Mesenchymal stem cell (in vitro differentiated cells and primary cell): ENCODE measurements around the gene C18orf32.

ENCODE experiments used
- DNase-seq: peaks from one replicate; pipeline ENCODE4 v3.0.0-alpha.2; 2013
- H2AFZ ChIP-seq: one replicate; pipeline ENCODE4 v1.6.1; 2013; ENCODE audit warnings: low read depth, mild to moderate bottlenecking, control low read depth, inconsistent platforms, low read length, moderate library complexity
- H2AK5ac ChIP-seq: 2 replicates; pipeline ENCODE4 v1.6.1; 2013; ENCODE audit warnings: low read length, moderate library complexity, mild to moderate bottlenecking, inconsistent platforms; ENCODE audit not compliant: severe bottlenecking
- H2BK120ac ChIP-seq: one replicate; pipeline ENCODE4 v1.6.1; 2013; ENCODE audit warnings: low read depth, mild to moderate bottlenecking, inconsistent platforms, low read length, moderate library complexity
- H2BK12ac ChIP-seq, 2 experiments: one replicate each; pipeline ENCODE4 v1.6.1; 2013; ENCODE audit warnings: inconsistent platforms in 2 of 2, low read length in 2 of 2, mild to moderate bottlenecking in 2 of 2, moderate library complexity in 2 of 2, control low read depth in 1 of 2
- H2BK15ac ChIP-seq: one replicate; pipeline ENCODE4 v1.6.1; 2013; ENCODE audit warnings: mild to moderate bottlenecking, low read depth, inconsistent platforms; ENCODE audit not compliant: poor library complexity, severe bottlenecking
- H2BK5ac ChIP-seq: 2 replicates; pipeline ENCODE4 v1.6.1; 2013; ENCODE audit warnings: low read depth, mild to moderate bottlenecking, low read length, control low read depth, inconsistent platforms; ENCODE audit not compliant: poor library complexity, severe bottlenecking
- H3K14ac ChIP-seq, 2 experiments: one replicate each; pipeline ENCODE4 v1.6.1; 2013; ENCODE audit warnings: inconsistent platforms in 2 of 2, low read length in 2 of 2, control low read depth in 1 of 2, mild to moderate bottlenecking in 1 of 2, moderate library complexity in 1 of 2
- H3K18ac ChIP-seq, 2 experiments: one replicate each; pipeline ENCODE4 v1.6.1; 2013; ENCODE audit warnings: inconsistent platforms in 2 of 2, low read length in 2 of 2, control low read depth in 1 of 2, low read depth in 1 of 2, mild to moderate bottlenecking in 1 of 2
- H3K23ac ChIP-seq, 2 experiments: one replicate each; pipeline ENCODE4 v1.6.1; 2013; ENCODE audit warnings: inconsistent platforms in 2 of 2, low read length in 2 of 2, mild to moderate bottlenecking in 2 of 2, moderate library complexity in 2 of 2, control low read depth in 1 of 2
- H3K27ac ChIP-seq: 2 replicates; pipeline ENCODE4 v1.5.1; 2013; ENCODE audit warnings: mild to moderate bottlenecking, moderate library complexity, low read length, control low read depth, inconsistent platforms; ENCODE audit not compliant: poor library complexity, severe bottlenecking
- H3K27me3 ChIP-seq, 2 experiments: 2 replicates each; pipeline versions ENCODE4 v1.6.1 to v1.7.0; 2013; ENCODE audit warnings: low read length in 2 of 2, mild to moderate bottlenecking in 2 of 2, moderate library complexity in 2 of 2, control low read depth in 1 of 2, inconsistent platforms in 1 of 2; ENCODE audit not compliant: control insufficient read depth in 1 of 2, insufficient read depth in 1 of 2
- H3K36me3 ChIP-seq, 2 experiments: 2 replicates each; pipeline versions ENCODE4 v1.6.1 to v1.7.0; 2013; ENCODE audit warnings: low read length in 2 of 2, control low read depth in 1 of 2, inconsistent platforms in 1 of 2, low read depth in 1 of 2, mild to moderate bottlenecking in 1 of 2; ENCODE audit not compliant: insufficient read depth in 2 of 2, control insufficient read depth in 1 of 2
- H3K4ac ChIP-seq, 2 experiments: one replicate each; pipeline ENCODE4 v1.6.1; 2013; ENCODE audit warnings: inconsistent platforms in 2 of 2, low read length in 2 of 2, mild to moderate bottlenecking in 2 of 2, moderate library complexity in 2 of 2, control low read depth in 1 of 2, low read depth in 1 of 2
- H3K4me1 ChIP-seq: 2 replicates; pipeline ENCODE4 v1.6.1; 2013; ENCODE audit warnings: low read depth, low read length, control low read depth; ENCODE audit not compliant: control insufficient read depth, insufficient read depth
- H3K4me2 ChIP-seq: 2 replicates; pipeline ENCODE4 v1.6.1; 2013; ENCODE audit warnings: low read length, mild to moderate bottlenecking, inconsistent platforms; ENCODE audit not compliant: poor library complexity, severe bottlenecking
- H3K4me3 ChIP-seq, 2 experiments: 2 replicates each; pipeline versions ENCODE4 v1.5.1 to v1.7.0; 2013; ENCODE audit warnings: low read length in 2 of 2, mild to moderate bottlenecking in 2 of 2, control low read depth in 1 of 2, low read depth in 1 of 2; ENCODE audit not compliant: insufficient read depth in 1 of 2
- H3K79me1 ChIP-seq: replicated peaks from 2 replicates; pipeline ENCODE4 v1.6.1; 2013; ENCODE audit warnings: mild to moderate bottlenecking, control low read depth, low read length, inconsistent platforms; ENCODE audit not compliant: poor library complexity, severe bottlenecking
- H3K9ac ChIP-seq: 2 replicates; pipeline ENCODE4 v1.7.0; 2013; ENCODE audit warnings: mild to moderate bottlenecking, low read length, moderate library complexity
- H3K9me3 ChIP-seq: 2 replicates; pipeline ENCODE4 v1.7.0; 2013; ENCODE audit warnings: mild to moderate bottlenecking, low read length; ENCODE audit not compliant: control insufficient read depth
- H4K8ac ChIP-seq: one replicate; pipeline ENCODE4 v1.6.1; 2013; ENCODE audit warnings: inconsistent platforms, mild to moderate bottlenecking, low read length, moderate library complexity
- H4K91ac ChIP-seq: one replicate; pipeline ENCODE4 v1.6.1; 2013; ENCODE audit warnings: mild to moderate bottlenecking, low read length, inconsistent platforms
- WGBS: methylation state at CpG from one replicate; pipeline ENCODE4 v1.1.7; 2013; ENCODE audit warnings: mixed read lengths; 5-methylcytosine and 5-hydroxymethylcytosine counted together

Gene C18orf32

DNA sequence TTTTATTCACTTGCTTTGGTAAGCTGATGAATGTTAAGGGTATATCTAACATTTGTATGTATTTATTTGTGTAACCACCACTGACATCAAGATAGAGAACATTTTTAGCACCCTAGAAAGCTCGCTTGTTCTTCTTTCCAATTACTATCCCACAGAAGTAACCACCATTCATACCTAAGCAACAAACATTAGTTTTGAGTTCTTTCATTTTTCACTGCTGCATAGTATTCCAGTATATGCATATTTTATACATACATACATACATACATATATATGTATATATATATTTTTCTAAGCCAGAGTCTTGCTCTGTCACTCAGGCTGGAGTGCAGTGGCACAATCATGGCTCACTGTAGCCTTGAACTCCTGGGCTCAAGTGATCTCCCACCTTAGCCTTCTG lies 15.5 kb downstream of the C18orf32 start:
- Histone ChIP-seq H2BK12ac (no peak overlapping the region), H4K8ac (no peak overlapping the region), H3K14ac (no peak overlapping the region), H3K4ac (no peak overlapping the region), H3K4me2 (no peak overlapping the region), H3K4me3 (no peak overlapping the region), H2BK5ac (no peak overlapping the region), H3K23ac (no peak overlapping the region), H3K18ac (no peak overlapping the region), H3K27ac (no peak overlapping the region), H3K4me1 (peaks cover 2% of the 10 kb centered on the region), H4K91ac (no peak overlapping the region), H2BK120ac (no peak overlapping the region), H2AFZ (no peak overlapping the region), H3K9me3 (no peaks in the 10 kb centered on the region), H3K27me3 (peaks cover 0 to 5% of the 10 kb centered on the region in 2 experiments), H2BK15ac (no peak overlapping the region), H3K79me1 (no peaks in the 10 kb centered on the region), H2AK5ac (no peak overlapping the region), H3K36me3 (no peaks in the 10 kb centered on the region), H3K9ac (no peak overlapping the region)
- no peak for DNase-seq
- WGBS, result 100% methylated on average over 1 of the region's 1 CpG

GRCh38 chr18:49467599-49467998 lies 19.4 kb downstream of the C18orf32 start:
- peaks cover 0 to 5% of the 10 kb centered on the region in 2 experiments for H3K27me3 ChIP-seq
- H3K14ac ChIP-seq, result no peak overlapping the region
- no peak overlapping the region for H3K4me3 ChIP-seq
- WGBS, result 86% methylated on average over 3 of the region's 4 CpGs
- no peaks in the 10 kb centered on the region for H3K36me3 ChIP-seq
- no peak overlapping the region for H2AK5ac ChIP-seq
- H3K9me3 ChIP-seq, result no peaks in the 10 kb centered on the region
- H2AFZ ChIP-seq, result no peak overlapping the region
- H2BK15ac ChIP-seq, result no peak overlapping the region
- H3K9ac ChIP-seq, result no peak overlapping the region
- no peak overlapping the region for H3K27ac ChIP-seq
- H3K79me1 ChIP-seq, result no peaks in the 10 kb centered on the region
- H4K91ac ChIP-seq, result no peak overlapping the region
- no peak overlapping the region for H3K4ac ChIP-seq
- no peak overlapping the region for H3K4me2 ChIP-seq
- peaks cover 9% of the 10 kb centered on the region for H3K4me1 ChIP-seq
- no peak for DNase-seq
- no peak overlapping the region for H4K8ac ChIP-seq
- H3K23ac ChIP-seq, result no peak overlapping the region
- no peak overlapping the region for H2BK120ac ChIP-seq
- H2BK5ac ChIP-seq, result no peak overlapping the region
- H3K18ac ChIP-seq, result no peak overlapping the region
- no peak overlapping the region for H2BK12ac ChIP-seq

DNA sequence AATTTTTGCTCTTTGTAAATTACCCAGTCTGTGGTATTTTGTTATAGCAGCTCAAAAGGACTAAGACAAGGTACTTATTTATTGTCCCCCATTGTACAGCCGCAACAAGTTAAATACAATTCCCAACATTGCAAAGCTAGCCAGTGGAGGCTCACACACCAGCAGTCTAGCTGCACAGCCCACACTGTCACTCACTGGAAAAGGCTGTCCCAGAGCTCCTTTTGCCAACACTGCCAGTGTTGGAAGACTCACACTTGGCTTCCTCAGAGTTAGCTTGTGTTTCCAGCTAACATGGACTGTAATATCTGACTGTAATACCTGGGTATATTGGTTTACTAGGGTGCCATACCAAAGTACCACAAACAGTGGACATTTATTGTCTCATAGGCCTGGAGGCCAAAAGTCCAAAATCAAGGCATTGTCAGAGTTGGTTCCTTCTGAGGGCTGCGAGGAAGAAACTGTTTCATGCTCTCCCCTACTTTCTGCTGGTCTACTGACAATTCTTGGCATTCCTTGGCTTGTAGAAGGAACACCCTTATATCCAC lies 19.9 kb downstream of the C18orf32 start:
- Histone ChIP-seq H3K27me3 (peaks cover 0 to 5% of the 10 kb centered on the region in 2 experiments), H3K9ac (no peak overlapping the region), H3K4me3 (no peak overlapping the region), H2AK5ac (no peak overlapping the region), H3K36me3 (no peaks in the 10 kb centered on the region), H2BK120ac (no peak overlapping the region), H4K91ac (no peak overlapping the region), H3K9me3 (no peaks in the 10 kb centered on the region), H2BK15ac (no peak overlapping the region), H2BK5ac (no peak overlapping the region), H2AFZ (no peak overlapping the region), H4K8ac (no peak overlapping the region), H3K14ac (no peak overlapping the region), H3K23ac (no peak overlapping the region), H2BK12ac (no peak overlapping the region), H3K4me1 (peaks cover 9% of the 10 kb centered on the region), H3K18ac (no peak overlapping the region), H3K4me2 (no peak overlapping the region), H3K27ac (no peak overlapping the region), H3K4ac (no peak overlapping the region), H3K79me1 (no peaks in the 10 kb centered on the region)
- WGBS, result 95% methylated on average over 1 of the region's 2 CpGs
- no peak for DNase-seq

DNA sequence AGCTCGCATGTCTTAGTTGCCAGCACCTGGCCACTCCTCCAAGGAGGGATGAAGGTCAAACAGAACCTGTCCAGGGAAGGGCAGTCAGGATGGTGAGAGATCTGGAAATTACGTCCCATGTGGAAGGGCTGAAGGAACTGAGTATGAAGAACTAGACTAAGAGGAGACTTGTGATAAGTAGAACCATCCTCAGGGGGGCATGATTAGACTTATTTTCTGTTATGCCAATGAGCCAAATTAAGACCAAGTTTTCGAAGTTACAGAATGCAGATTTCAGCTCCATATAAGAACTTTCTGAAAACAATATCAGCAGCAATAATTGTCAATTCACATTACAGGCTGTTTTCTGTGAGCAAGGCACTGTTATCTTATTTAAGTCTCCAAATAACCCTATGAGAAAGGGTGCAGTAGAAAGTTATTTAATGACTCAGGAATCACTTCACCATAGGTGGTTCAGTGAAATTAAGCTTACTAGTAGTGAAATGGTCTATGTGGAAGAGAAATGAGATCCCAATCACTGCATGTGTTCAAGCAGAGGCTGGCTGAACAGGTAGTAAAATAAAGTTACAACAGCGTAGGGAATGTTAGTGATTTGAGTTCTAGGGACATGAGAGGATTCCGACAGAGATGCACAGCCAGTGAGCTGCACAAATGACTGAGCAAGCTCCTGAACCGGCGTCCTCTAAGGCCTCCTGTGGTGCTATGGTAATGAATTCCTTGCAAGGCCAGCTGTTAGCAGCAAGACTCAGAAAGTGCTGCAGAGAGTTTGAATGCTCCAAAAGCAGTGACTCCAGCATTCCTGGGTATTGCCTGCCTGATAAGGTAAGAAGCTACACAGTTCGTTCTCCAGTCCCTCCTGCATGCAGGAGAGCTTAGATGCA lies 22.1 kb downstream of the C18orf32 start:
- H3K4me2 ChIP-seq, result no peak overlapping the region
- H3K27me3 ChIP-seq, result peaks cover 0 to 3% of the 10 kb centered on the region in 2 experiments
- no peak overlapping the region for H2BK120ac ChIP-seq
- no peak overlapping the region for H2BK5ac ChIP-seq
- no peak overlapping the region for H3K4me3 ChIP-seq
- peak overlapping the region; percentile 55 for H3K27ac ChIP-seq
- peak; percentile 13 for DNase-seq
- H3K4me1 ChIP-seq, result peaks cover 11% of the 10 kb centered on the region
- no peak overlapping the region for H2BK15ac ChIP-seq
- WGBS, result 52% methylated on average over 8 of the region's 8 CpGs
- no peak overlapping the region for H3K4ac ChIP-seq
- no peak overlapping the region for H4K8ac ChIP-seq
- no peak overlapping the region for H3K14ac ChIP-seq
- H3K36me3 ChIP-seq, result no peaks in the 10 kb centered on the region
- H2AK5ac ChIP-seq, result peak overlapping the region; percentile 65
- H2AFZ ChIP-seq, result no peak overlapping the region
- H3K79me1 ChIP-seq, result peaks cover 5% of the 10 kb centered on the region
- no peak overlapping the region for H2BK12ac ChIP-seq
- H3K9me3 ChIP-seq, result no peaks in the 10 kb centered on the region
- no peak overlapping the region for H3K9ac ChIP-seq
- H3K23ac ChIP-seq, result no peak overlapping the region
- no peak overlapping the region for H4K91ac ChIP-seq
- no peak overlapping the region for H3K18ac ChIP-seq
